GM19240 (cell line): ENCODE results near the gene EIF4ENIF1.
A peak's percentile ranks its signal among the peaks of the same experiment; 100 is the strongest.
"Not testable (repeated sequence)": the region's sequence is repeated elsewhere in the genome, so short reads cannot be mapped to it uniquely, and the experiment has no call there.

Source experiments
- DNase-seq: peaks from one replicate; pipeline ENCODE4 v3.0.0; 2011; ENCODE audit warnings: low spot score; ENCODE audit not compliant: insufficient read length

EIF4ENIF1 gene

GRCh38 chr22:31492151-31492550, 2.5 kb upstream of the EIF4ENIF1 start:
- no peak for DNase-seq

DNA sequence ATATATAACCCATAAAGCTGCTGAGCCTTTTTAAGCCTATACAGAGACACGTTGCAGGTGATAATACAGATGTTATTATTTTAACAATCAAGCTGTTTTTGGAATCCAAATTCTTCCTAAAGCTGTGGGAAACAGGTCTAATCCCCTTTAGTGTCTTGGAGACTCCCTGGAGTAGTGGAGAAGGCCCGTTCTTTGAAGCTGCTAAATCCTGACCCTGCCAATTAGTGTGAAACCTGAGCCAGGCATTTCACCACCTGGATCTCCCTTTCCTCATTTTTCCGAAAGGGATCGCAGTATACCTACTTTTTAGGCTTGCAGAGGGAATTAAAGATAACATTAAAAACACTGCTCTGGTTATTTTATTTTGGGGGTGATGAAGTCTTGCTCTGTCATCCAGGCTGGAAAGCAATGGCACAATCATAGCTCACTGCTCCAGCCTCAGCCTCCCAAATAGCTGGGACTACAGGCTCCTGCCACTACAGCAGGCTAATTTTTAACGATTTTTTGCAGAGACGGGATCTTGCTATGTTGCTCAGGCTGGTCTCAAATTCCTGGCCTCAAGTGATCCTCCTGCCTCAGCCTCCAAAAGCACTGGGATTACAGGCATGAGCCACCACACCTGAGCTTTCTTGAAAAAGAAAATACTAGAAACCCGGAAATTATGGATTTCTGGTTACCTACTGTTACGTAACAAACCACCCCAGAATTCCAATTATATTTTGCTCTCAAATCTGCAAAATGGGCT, 1.7 kb upstream of the EIF4ENIF1 start:
- no peak for DNase-seq

- peak; percentile 56 for DNase-seq
Observed at GRCh38 chr22:31490496-31490925, 869 bp upstream of the EIF4ENIF1 start.

GRCh38 chr22:31488988-31489617, 539 bp downstream of the EIF4ENIF1 start:
- DNase-seq, result no peak

GRCh38 chr22:31488346-31488883, 1.2 kb downstream of the EIF4ENIF1 start:
- DNase-seq, result no peak

DNA sequence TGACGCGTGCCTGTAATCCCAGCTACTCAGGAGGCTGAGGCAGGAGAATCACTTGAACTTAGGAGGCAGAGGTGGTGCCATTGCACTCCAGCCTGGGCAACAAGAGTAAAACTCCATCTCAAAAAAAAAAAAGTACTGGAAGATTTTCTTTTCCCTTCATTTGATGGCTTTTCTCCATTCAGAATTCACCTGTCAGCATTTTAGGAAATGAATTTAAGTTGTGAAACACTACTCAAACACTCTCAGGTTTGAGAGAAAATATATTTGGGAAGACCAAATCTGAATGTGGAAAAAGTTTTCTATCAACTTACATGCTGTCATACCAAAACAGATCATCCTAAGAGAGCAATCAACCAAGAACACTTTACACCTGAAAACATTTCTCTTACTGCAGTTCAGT, 2.7 kb downstream of the EIF4ENIF1 start:
- DNase-seq, result no peak

DNA sequence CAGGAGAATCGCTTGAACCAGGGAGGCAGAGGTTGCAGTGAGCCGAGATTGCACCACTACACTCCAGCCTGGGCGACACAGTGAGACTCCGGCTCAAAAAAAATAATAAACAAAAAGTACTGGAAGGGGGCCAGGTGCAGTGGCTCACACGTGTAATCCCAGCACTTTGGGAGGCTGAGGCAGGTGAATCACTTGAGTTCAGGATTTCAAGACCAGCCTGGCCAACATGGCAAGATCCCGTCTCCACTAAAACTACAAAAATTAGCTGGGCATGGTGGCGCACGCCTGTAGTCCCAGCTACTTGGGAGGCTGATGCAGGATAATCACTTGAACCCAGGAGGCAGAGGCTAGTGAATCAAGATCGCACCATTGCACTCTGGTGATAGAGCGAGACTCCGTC, 3.3 kb downstream of the EIF4ENIF1 start:
- not testable (repeated sequence) for DNase-seq

DNA sequence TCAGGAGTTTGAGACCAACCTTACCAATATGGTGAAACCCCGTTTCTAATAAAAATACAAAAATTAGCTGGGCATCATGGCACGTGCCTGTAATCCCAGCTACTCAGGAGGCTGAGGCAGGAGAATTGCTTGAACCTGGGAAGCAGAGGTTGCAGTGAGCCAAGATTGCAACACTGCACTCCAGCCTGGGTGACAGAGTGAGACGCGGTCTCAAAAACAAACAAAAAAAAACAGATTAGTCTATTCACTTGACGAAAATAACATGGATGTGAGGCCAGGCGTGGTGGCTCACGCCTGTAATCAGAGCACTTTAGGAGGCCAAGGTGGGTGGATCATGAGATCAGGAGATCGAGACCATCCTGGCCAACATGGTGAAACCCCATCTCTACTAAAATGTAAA, 7.2 kb downstream of the EIF4ENIF1 start:
- not testable (repeated sequence) for DNase-seq

- DNase-seq, result no peak
Observed at GRCh38 chr22:31481129-31481528, 8.5 kb downstream of the EIF4ENIF1 start.

DNA sequence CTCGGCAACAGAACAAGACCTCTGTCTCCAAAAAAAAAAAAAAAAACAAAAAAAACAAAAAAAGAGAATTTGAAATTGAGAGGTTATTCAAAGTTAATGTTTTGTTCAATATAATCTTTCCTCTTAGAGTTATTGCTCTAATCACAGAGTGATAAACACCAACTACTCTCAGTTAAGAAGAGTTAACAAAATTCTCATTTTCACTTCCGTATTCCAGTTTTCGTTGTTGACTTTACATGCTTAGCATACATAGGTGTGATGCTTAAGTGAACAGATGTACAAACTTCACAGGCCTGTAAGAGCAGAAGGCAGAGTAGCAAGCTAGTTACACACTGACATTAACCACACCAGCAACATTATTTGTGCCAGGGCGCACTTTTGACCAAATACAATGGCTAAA, 12.3 kb downstream of the EIF4ENIF1 start:
- peak; percentile 31 for DNase-seq

- DNase-seq, result no peak
Observed at GRCh38 chr22:31475800-31476199, 13.8 kb downstream of the EIF4ENIF1 start.

GRCh38 chr22:31474743-31475142, 14.9 kb downstream of the EIF4ENIF1 start:
- DNase-seq, result no peak

DNA sequence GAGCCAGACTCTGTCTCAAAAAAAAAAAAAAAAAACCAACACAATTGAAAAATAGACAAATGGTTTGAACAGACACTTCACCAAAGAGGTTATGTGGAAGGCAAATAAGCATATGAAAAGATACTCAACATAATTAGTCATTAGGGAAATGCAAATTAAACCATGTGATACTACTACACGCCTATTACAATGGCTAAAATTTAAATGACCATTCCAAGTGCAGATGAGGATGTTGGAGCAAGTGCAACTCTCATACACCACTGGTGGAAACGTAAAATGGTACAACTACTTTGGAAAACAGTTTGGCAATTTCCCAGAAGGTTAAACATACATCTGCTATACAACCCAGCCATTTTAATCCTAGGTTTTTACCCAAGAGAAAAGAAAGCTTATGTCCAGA, 24.3 kb downstream of the EIF4ENIF1 start:
- DNase-seq, result no peak

DNA sequence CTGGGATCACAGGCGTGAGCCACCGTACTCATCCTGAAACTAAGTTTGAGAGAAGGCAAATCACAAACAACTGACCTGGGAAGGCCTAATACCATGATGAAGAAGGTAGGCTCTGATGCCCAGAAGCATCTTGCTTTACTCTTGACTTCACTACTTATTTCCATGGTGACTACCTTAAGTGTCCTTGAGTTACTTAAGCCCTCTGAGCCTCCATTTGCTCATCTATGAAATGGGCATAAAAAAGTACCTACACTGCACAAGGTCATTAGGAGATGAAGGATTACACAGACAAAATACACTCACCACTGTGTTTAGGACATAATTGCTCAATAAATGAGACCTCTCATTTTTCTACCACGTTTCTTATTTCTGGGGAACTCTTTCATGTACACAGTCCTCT, 27.9 kb downstream of the EIF4ENIF1 start:
- no peak for DNase-seq

DNA sequence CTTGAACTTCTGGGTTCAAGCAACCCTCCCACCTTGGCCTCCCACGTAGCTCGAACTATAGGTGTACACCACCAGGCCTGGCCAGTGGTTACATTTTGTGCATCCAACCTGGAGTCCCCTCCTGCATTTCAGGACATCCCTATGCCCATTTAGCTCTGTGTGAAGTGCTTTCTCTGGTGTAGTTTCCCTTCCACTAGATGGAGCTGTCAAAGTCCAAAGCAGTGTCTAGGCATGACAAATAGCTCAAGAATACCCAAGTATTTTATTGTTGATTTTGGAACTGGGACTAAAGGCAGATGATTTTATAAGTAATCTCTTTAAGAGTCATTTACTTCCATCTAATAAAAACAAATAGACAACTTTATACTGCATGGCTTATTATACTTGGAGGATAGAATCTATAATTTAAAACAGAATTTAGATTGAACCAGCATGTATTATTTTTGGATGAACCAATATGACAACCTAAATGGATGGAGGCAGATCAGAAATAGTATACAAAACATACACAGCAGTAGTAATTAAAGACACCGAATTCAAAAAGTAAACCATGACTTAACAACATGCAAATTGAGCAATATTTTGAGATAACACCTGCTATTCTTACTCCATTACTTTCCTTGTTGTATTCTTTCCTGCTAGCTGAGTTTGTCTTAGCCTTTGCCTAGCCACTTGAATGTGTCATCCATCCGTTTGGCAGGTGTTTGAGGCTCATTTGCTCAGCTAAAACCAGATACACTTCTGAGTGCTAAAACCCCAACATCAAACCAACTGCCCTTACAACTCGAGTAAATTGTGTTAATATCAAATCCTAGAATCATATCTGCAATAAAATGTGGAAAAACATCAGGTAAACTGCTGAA, 37.7 kb downstream of the EIF4ENIF1 start:
- peak; percentile 18 for DNase-seq

DNA sequence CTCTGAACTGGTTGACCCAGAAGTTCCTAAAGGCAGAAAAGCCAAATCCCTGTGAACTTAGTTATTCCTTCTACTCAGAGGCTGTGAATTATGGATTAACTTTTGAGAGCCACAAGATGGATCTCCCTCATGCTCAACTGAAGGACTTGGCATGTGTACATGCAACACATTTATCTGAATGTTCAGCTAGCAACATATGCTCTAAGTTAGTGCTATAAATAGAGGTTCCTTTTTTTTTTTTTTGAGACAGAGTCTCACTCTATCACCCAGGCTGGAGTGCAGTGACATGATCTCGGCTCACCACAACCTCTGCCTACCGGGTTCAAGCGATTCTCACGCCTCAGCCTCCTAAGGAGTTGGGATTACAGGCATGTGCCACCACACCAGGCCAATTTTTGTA, 40.1 kb downstream of the EIF4ENIF1 start:
- DNase-seq, result no peak

DNA sequence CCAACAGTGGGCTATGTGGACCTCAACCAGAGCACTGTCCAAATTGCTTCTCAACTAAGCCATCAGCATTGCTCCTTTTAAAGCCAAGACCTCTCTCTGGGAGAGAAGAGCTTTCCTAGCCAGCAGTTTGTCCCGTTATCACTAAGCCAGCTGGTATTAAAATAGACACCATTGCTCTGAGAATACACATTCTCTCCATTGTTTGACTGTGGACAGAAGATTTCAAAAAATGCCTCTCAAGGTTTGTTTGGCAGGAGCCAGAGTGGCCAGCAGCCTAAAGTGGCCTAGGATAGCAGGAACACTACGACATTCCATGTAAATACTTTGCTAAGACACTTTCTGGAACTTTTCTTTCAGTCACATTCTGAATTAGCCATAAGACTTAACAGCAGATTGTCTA, 41.3 kb downstream of the EIF4ENIF1 start:
- no peak for DNase-seq

GRCh38 chr22:31447337-31447736, 42.3 kb downstream of the EIF4ENIF1 start:
- DNase-seq, result no peak

GRCh38 chr22:31446767-31447166, 42.9 kb downstream of the EIF4ENIF1 start:
- no peak for DNase-seq

DNA sequence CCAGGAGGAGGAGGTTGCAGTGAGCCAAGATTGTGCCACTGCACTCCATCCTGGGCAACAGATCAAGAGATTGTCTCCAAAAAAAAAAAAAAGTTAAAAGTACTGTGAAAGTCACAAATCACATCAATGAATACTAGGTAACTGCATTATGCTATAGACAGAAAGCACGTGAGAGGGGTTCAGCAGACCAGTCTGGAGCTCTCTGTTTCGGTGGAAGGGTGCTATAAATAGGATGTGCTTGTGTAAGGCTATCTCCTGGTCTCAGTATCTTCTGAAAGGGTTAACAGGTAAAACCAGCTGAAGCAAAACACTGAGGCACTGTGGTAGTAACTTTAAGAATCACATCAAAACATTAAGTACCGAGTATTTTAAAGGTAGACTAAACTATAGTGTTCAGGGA, 43.4 kb downstream of the EIF4ENIF1 start:
- no peak for DNase-seq

GRCh38 chr22:31445642-31446041, 44.0 kb downstream of the EIF4ENIF1 start:
- DNase-seq, result no peak

GRCh38 chr22:31443516-31443915, 46.1 kb downstream of the EIF4ENIF1 start:
- no peak for DNase-seq
